ENCODE measurements around the gene ERBB4.

DNA sequence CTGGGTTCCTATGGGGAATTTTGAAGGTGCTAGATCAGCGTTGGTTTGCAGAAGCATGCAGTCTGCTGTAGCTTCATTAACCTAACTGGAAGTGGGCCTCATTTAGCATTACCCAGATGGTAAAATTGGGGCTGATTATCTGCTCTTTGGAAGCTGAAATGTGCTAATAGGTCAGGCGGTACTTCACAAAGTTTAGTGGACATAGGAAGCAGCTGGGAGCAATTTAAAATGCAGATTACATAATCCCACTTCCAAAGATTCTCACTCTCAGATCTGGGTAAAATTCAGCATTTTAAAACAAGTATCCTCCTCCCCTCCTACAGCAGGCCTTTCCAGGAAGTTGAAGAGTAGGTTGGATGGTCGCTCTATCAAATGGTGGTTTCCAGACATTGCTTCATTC, 1075.2 kb downstream of the ERBB4 start:
- TF ChIP-seq POLR2A (IDR thresholded peaks at IDR 0.05): no peak
- TF ChIP-seq, protein P1, sequence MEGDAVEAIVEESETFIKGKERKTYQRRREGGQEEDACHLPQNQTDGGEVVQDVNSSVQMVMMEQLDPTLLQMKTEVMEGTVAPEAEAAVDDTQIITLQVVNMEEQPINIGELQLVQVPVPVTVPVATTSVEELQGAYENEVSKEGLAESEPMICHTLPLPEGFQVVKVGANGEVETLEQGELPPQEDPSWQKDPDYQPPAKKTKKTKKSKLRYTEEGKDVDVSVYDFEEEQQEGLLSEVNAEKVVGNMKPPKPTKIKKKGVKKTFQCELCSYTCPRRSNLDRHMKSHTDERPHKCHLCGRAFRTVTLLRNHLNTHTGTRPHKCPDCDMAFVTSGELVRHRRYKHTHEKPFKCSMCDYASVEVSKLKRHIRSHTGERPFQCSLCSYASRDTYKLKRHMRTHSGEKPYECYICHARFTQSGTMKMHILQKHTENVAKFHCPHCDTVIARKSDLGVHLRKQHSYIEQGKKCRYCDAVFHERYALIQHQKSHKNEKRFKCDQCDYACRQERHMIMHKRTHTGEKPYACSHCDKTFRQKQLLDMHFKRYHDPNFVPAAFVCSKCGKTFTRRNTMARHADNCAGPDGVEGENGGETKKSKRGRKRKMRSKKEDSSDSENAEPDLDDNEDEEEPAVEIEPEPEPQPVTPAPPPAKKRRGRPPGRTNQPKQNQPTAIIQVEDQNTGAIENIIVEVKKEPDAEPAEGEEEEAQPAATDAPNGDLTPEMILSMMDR (IDR thresholded peaks at IDR 0.05 in 4 of 5, conservative IDR thresholded peaks at IDR 0.05 in 1 of 5): no peak

Data from gastrocnemius medialis (tissue), 4 donors.